ENCODE data around the gene NOM1. TPM values are rescaled to one million over a fixed set of nuclear protein-coding genes. Genes with fewer than 3 reads are reported as not detected.

Gene NOM1
- total RNA-seq, 1 donor from 2014 or later, result 19.7 TPM

DNA sequence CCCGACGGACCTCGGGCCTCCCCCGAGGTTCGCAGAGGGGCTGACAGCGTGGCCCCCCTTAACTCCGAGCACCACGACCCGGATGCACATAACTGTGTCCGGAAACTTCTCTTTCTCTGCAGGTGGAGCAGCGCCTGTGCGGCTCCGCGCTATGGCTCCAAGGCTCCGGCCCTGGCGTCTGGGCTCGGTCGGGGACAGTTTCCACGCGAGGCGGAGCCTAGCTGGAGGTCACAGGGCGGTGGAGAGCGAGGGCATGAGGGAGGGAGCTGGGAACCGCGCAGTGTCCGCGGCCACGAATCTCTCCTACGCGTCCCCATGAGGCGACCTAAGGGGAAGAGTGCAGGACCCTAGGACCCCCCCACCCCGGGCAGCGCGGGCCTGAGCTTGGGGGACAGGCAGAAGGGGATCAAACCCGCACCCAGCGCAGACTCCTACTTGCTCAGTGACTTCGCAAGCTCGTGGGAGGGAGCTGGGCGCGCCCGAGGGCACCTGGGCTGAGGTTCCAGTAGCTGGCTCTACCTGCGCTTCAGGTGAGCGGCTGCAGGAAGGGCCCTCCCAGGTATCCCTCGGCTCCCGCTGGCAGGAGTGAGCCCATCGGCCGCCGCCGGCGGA is 69.6 kb downstream of the NOM1 start:
- Mint-ChIP-seq H3K4me1 (ENCODE audit: low read depth, unreplicated experiment) (no peaks in the 10 kb centered on the region), H3K4me3 (ENCODE audit: unreplicated experiment) (no peak overlapping the region), H3K27ac (ENCODE audit: unreplicated experiment) (no peak overlapping the region), H3K27me3 (ENCODE audit: low read depth, unreplicated experiment) (peaks cover 71% of the 10 kb centered on the region), H3K36me3 (ENCODE audit: low read depth, unreplicated experiment) (peaks cover 2% of the 10 kb centered on the region), H3K9me3 (ENCODE audit: unreplicated experiment) (peaks cover 6% of the 10 kb centered on the region)
- Histone ChIP-seq H3K27me3 (ENCODE audit: insufficient read depth, low read length) (peaks cover 94% of the 10 kb centered on the region), H3K9me3 (ENCODE audit: insufficient read depth, low read depth, low read length) (no peaks in the 10 kb centered on the region), H3K27ac (ENCODE audit: low read depth, low read length) (no peak overlapping the region), H4K20me1 (ENCODE audit: insufficient read depth, low read length) (no peaks in the 10 kb centered on the region), H3K4me3 (ENCODE audit: insufficient read depth, low read depth, low read length) (no peak overlapping the region), H2AFZ (ENCODE audit: low read depth, low read length) (no peak overlapping the region), H3K4me2 (ENCODE audit: low read length) (no peak overlapping the region), H3K9ac (ENCODE audit: low read length) (no peak overlapping the region), H3K36me3 (ENCODE audit: insufficient read depth, low read length) (no peaks in the 10 kb centered on the region), H3K4me1 (ENCODE audit: insufficient read depth, low read length) (peaks cover 4% of the 10 kb centered on the region), H3K79me2 (ENCODE audit: insufficient read depth, low read length) (no peaks in the 10 kb centered on the region)
- no peak for FAIRE-seq
- no peak for DNase-seq (ENCODE audit: low read depth)
- TF ChIP-seq, protein P1, sequence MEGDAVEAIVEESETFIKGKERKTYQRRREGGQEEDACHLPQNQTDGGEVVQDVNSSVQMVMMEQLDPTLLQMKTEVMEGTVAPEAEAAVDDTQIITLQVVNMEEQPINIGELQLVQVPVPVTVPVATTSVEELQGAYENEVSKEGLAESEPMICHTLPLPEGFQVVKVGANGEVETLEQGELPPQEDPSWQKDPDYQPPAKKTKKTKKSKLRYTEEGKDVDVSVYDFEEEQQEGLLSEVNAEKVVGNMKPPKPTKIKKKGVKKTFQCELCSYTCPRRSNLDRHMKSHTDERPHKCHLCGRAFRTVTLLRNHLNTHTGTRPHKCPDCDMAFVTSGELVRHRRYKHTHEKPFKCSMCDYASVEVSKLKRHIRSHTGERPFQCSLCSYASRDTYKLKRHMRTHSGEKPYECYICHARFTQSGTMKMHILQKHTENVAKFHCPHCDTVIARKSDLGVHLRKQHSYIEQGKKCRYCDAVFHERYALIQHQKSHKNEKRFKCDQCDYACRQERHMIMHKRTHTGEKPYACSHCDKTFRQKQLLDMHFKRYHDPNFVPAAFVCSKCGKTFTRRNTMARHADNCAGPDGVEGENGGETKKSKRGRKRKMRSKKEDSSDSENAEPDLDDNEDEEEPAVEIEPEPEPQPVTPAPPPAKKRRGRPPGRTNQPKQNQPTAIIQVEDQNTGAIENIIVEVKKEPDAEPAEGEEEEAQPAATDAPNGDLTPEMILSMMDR (IDR thresholded peaks at IDR 0.05; ENCODE audit: insufficient read depth, low read depth, low read length), result no peak
- no peak for TF ChIP-seq EZH2 (IDR thresholded peaks at IDR 0.05; ENCODE audit: insufficient read depth, low read length)

DNA sequence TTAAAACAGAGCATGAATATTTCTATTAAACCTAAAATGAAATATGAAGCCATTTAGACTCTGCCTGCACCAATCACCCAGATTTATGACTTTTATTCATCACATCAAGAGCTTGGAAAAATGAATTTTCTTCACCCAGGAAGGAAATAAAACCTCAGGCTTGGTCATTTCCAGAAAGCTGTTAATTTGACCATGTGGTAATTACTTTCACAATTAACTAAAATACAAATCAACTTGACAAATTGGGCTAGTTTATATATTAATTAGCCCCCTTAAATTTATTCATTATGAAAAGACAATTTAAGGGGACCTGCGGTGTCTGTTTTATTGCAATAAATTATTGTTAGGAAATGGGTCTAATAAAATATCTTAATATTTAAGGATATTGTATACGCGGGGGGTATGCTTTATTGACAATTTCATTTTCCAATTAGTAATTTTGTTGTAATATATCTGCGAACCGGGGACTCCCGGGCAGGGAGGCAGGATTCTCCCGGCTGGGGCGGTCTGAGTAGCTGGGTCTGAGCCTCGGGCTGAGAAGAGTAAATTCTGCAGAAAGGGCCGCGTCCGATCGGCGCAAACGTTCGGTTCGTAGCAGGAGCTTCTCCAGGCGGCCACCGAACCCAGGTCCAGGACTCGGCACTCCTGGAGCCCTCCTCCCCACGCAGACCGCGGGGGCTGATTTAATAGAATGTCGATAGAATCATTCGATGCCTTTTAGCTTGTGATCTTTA is 70.4 kb downstream of the NOM1 start:
- peaks cover 4% of the 10 kb centered on the region for H3K4me1 ChIP-seq (ENCODE audit: insufficient read depth, low read length)
- H3K27ac Mint-ChIP-seq (ENCODE audit: unreplicated experiment), result no peak overlapping the region
- H3K9me3 ChIP-seq (ENCODE audit: insufficient read depth, low read depth, low read length), result no peaks in the 10 kb centered on the region
- no peaks in the 10 kb centered on the region for H3K79me2 ChIP-seq (ENCODE audit: insufficient read depth, low read length)
- H2AFZ ChIP-seq (ENCODE audit: low read depth, low read length), result no peak overlapping the region
- peaks cover 71% of the 10 kb centered on the region for H3K27me3 Mint-ChIP-seq (ENCODE audit: low read depth, unreplicated experiment)
- FAIRE-seq, result no peak
- H3K4me2 ChIP-seq (ENCODE audit: low read length), result no peak overlapping the region
- H3K4me1 Mint-ChIP-seq (ENCODE audit: low read depth, unreplicated experiment), result no peaks in the 10 kb centered on the region
- H3K36me3 ChIP-seq (ENCODE audit: insufficient read depth, low read length), result no peaks in the 10 kb centered on the region
- H3K27me3 ChIP-seq (ENCODE audit: insufficient read depth, low read length), result peaks cover 91% of the 10 kb centered on the region
- DNase-seq (ENCODE audit: low read depth), result no peak
- no peak overlapping the region for H3K4me3 Mint-ChIP-seq (ENCODE audit: unreplicated experiment)
- H3K36me3 Mint-ChIP-seq (ENCODE audit: low read depth, unreplicated experiment), result peaks cover 2% of the 10 kb centered on the region
- no peaks in the 10 kb centered on the region for H4K20me1 ChIP-seq (ENCODE audit: insufficient read depth, low read length)
- TF ChIP-seq EZH2 (IDR thresholded peaks at IDR 0.05; ENCODE audit: insufficient read depth, low read length), result no peak
- TF ChIP-seq, protein P1 (IDR thresholded peaks at IDR 0.05; ENCODE audit: insufficient read depth, low read depth, low read length), result no peak
- H3K4me3 ChIP-seq (ENCODE audit: insufficient read depth, low read depth, low read length), result no peak overlapping the region
- peaks cover 6% of the 10 kb centered on the region for H3K9me3 Mint-ChIP-seq (ENCODE audit: unreplicated experiment)
- no peak overlapping the region for H3K9ac ChIP-seq (ENCODE audit: low read length)
- no peak overlapping the region for H3K27ac ChIP-seq (ENCODE audit: low read depth, low read length)

Data from astrocyte (in vitro differentiated cells and primary cell).